Activated B cell treated with CpG ODN at 0.5 μM for 24 hours (primary cell): ENCODE data around the gene B4GAT1. TPM values are rescaled to one million over a fixed set of nuclear protein-coding genes. Genes with fewer than 3 reads are reported as not detected.

Experiments used
- ATAC-seq: fragments of 200-7000 bp; cut with Tn5 transposase; one replicate; pipeline ENCODE4 v1.10.0; 2021; ENCODE audit warnings: low read depth, mild to moderate bottlenecking, moderate library complexity
- CTCF ChIA-PET: fragments of 350-600 bp; sonication (Branson Sonifier 250); formaldehyde crosslinking; loops from one replicate; lab custom pipeline; 2021; ENCODE audit warnings: antibody characterized with exemption; lab: Charles Lee
- POLR2A ChIA-PET: fragments of 350-600 bp; sonication (Branson Sonifier 250); formaldehyde crosslinking; loops from one replicate; lab custom pipeline; 2021; ENCODE audit warnings: antibody characterized with exemption; lab: Charles Lee
- DNase-seq: peaks from one replicate; pipeline ENCODE4 v3.0.0; 2022
- H3K27ac Mint-ChIP-seq: one replicate; pipeline ENCODE4 v1.8.0; 2020; ENCODE audit warnings: mixed read lengths
- H3K27me3 Mint-ChIP-seq: one replicate; pipeline ENCODE4 v1.8.0; 2021; ENCODE audit warnings: mixed read lengths
- H3K36me3 Mint-ChIP-seq: one replicate; pipeline ENCODE4 v1.8.0; 2021; ENCODE audit warnings: low read depth, mixed read lengths
- H3K4me1 Mint-ChIP-seq: one replicate; pipeline ENCODE4 v1.8.0; 2021; ENCODE audit warnings: mixed read lengths
- H3K4me3 Mint-ChIP-seq: one replicate; pipeline ENCODE4 v1.8.0; 2020; ENCODE audit warnings: mild to moderate bottlenecking, mixed read lengths
- H3K9me3 Mint-ChIP-seq: one replicate; pipeline ENCODE4 v1.8.0; 2020; ENCODE audit warnings: mixed read lengths
- intact Hi-C: fragments of 100-400 bp; cut with micrococcal nuclease; formaldehyde crosslinking; loops from one replicate; pipeline ENCODE4 v1.15.1; 2024
- total RNA-seq: library from RNA; stranded (reverse); gene quantifications from 2 replicates; pipeline ENCODE4 v1.2.3, GENCODE V29; 2022
- TF ChIP-seq, protein P1 (sequence below): fragments of 200-600 bp; IDR thresholded peaks from one replicate; pipeline ENCODE4 v1.8.0; 2022; ENCODE audit warnings: antibody characterized with exemption, mild to moderate bottlenecking

The B4GAT1 gene
- total RNA-seq, 1 donor from 2014 or later: 1.9 TPM

GRCh38 chr11:66315921-66316811 is 31.3 kb downstream of the B4GAT1 start:
- Mint-ChIP-seq H3K4me3 (no peak overlapping the region), H3K27me3 (no peaks in the 10 kb centered on the region), H3K4me1 (peaks cover 56% of the 10 kb centered on the region), H3K27ac (peak overlapping the region; percentile 30), H3K9me3 (no peaks in the 10 kb centered on the region), H3K36me3 (peaks cover 2% of the 10 kb centered on the region)
- no peak for DNase-seq
- CTCF ChIA-PET: no interaction called here
- TF ChIP-seq, protein P1, sequence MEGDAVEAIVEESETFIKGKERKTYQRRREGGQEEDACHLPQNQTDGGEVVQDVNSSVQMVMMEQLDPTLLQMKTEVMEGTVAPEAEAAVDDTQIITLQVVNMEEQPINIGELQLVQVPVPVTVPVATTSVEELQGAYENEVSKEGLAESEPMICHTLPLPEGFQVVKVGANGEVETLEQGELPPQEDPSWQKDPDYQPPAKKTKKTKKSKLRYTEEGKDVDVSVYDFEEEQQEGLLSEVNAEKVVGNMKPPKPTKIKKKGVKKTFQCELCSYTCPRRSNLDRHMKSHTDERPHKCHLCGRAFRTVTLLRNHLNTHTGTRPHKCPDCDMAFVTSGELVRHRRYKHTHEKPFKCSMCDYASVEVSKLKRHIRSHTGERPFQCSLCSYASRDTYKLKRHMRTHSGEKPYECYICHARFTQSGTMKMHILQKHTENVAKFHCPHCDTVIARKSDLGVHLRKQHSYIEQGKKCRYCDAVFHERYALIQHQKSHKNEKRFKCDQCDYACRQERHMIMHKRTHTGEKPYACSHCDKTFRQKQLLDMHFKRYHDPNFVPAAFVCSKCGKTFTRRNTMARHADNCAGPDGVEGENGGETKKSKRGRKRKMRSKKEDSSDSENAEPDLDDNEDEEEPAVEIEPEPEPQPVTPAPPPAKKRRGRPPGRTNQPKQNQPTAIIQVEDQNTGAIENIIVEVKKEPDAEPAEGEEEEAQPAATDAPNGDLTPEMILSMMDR: no peak
- ATAC-seq: no peak
- intact Hi-C loops: no loop called here
- POLR2A ChIA-PET: interaction anchor here (0.6 to 2.3 kb wide), 14 partner anchors 23 to 484 kb away, joined by 3 to 9 read pairs (median 4); partner anchors contain the start of genes RBM4B, SF3B2, YIF1A and ZDHHC24

DNA sequence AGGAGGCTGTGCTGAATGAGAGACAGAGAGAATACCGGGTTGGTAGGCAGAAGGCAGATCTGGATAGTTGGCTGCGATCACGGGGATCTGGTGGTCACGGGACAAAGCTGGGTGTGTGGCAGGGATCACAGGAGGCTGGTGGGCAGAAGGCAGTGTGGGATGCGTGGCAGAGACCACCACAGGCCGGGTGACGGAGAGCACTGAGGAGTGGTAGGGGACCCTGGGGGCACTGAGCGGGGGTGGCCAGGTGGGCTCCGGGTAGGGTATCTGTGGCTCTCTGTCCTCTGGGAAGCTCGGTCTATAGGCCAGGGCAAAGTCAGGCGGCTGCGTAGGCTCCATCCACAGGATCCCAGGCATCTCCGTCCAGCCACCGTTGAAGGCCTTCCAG is 31.9 kb downstream of the B4GAT1 start:
- ChIA-PET CTCF (no interaction called here), POLR2A (interaction anchor here (0.6 to 0.7 kb wide), 3 partner anchors 45 to 362 kb away, joined by 3 to 7 read pairs (median 4); partner anchors contain the start of gene RBM4B)
- TF ChIP-seq, protein P1: no peak
- intact Hi-C loops: no loop called here
- H3K36me3 Mint-ChIP-seq: peaks cover 2% of the 10 kb centered on the region
- peak overlapping the region; percentile 6 for H3K4me3 Mint-ChIP-seq
- H3K9me3 Mint-ChIP-seq: no peaks in the 10 kb centered on the region
- H3K27ac Mint-ChIP-seq: peak overlapping the region; percentile 30
- H3K4me1 Mint-ChIP-seq: peaks cover 56% of the 10 kb centered on the region
- no peaks in the 10 kb centered on the region for H3K27me3 Mint-ChIP-seq
- ATAC-seq (no peak), DNase-seq (no peak)

DNA sequence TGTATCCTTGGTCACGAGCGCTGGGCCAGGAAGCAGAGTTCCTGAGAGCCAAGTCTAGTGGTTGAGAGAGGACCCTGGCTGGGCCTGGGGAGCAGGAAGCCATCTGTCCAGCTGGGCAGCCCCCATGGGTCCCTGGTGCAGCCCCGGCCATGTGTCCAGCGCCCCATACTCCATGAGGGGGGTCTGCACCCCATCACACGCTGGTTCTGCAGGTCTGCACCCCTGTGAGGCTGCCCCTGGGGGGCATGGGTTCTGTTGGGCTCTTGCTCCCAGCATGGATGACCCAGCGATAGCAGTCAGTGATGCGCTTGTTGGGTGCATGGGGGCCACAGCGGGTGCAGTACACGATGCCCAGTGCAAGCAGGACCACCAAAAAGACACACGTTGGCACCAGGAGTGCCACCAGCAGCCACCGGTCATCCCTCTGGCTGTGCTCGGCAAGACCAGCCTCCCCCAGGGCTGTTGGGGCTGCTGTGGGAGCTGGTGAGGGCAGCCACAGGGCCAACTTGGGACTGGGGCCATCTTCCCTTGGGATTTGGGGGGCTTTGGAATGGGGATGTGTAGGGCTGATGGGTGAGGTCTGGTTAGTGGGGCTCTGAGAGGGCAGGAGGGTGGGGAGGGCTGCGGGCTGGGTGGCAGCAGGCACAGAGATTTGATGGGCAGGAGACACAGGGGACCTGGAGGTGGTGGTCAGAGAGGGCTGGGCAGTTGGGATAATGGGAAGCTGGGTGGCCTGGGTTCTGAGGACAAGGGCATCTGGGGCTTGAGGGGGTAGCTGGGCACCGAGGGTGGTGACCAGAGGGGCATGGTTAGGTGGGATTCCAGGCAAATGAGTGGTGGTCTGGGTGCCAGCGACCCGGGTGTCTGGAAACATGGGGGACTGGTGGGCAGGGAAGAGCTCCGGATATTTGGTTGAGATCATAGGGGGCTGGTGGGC is 32.6 kb downstream of the B4GAT1 start:
- no peak overlapping the region for H3K27ac Mint-ChIP-seq
- peaks cover 2% of the 10 kb centered on the region for H3K36me3 Mint-ChIP-seq
- peaks cover 53% of the 10 kb centered on the region for H3K4me1 Mint-ChIP-seq
- no peaks in the 10 kb centered on the region for H3K9me3 Mint-ChIP-seq
- POLR2A ChIA-PET: interaction anchor here (0.6 to 3.1 kb wide), 2 partner anchors 30 to 45 kb away, joined by 7 to 24 read pairs; partner anchors contain the start of gene BRMS1
- H3K27me3 Mint-ChIP-seq: no peaks in the 10 kb centered on the region
- CTCF ChIA-PET: interaction anchor here (0.6 to 0.7 kb wide), 2 partner anchors 71 to 484 kb away, joined by 3 to 4 read pairs; no protein-coding TSS in a partner anchor
- no peak for ATAC-seq
- no peak for DNase-seq
- TF ChIP-seq, protein P1: no peak
- intact Hi-C loops: no loop called here
- no peak overlapping the region for H3K4me3 Mint-ChIP-seq

GRCh38 chr11:66314186-66314501 is 33.3 kb downstream of the B4GAT1 start:
- ChIA-PET CTCF (interaction anchor here (0.6 to 5.1 kb wide), 3 partner anchors 17 to 485 kb away, joined by 3 to 67 read pairs (median 4); no protein-coding TSS in a partner anchor), POLR2A (interaction anchor here (3.1 kb wide), 1 partner anchor 30 kb away, joined by 24 read pairs; the partner anchor contains the start of gene BRMS1)
- H3K27ac Mint-ChIP-seq: peak overlapping the region; percentile 30
- TF ChIP-seq, protein P1: no peak
- ATAC-seq (no peak), DNase-seq (no peak)
- no peaks in the 10 kb centered on the region for H3K27me3 Mint-ChIP-seq
- H3K36me3 Mint-ChIP-seq: peaks cover 2% of the 10 kb centered on the region
- H3K4me3 Mint-ChIP-seq: peak overlapping the region; percentile 28
- no peaks in the 10 kb centered on the region for H3K9me3 Mint-ChIP-seq
- H3K4me1 Mint-ChIP-seq: peaks cover 51% of the 10 kb centered on the region
- intact Hi-C loops: no loop called here
